Subcutaneous adipose tissue (tissue), 4 donors: ENCODE measurements around the gene SYT8. TPM values are rescaled to one million over a fixed set of nuclear protein-coding genes. Genes with fewer than 3 reads are reported as not detected.

Experiments used
- CTCF ChIP-seq: fragments of 450-650 bp; IDR thresholded peaks from one replicate; pipeline ENCODE4 v1.5.1; 2016; ENCODE audit warnings: low read depth, mild to moderate bottlenecking, control low read depth, antibody characterized with exemption, moderate library complexity
- total RNA-seq, 4 donors: library from RNA; depleted of rRNA; stranded (reverse); fragments of >200 nt; gene quantifications; one replicate each; pipeline ENCODE4 v1.1.0, GENCODE V29; 2016

Gene SYT8
- total RNA-seq, 4 donors from 2014 or later = not detected

- no peak for TF ChIP-seq CTCF
Measured at GRCh38 chr11:1836011-1836945, 1.5 kb downstream of the SYT8 start.

- no peak for TF ChIP-seq CTCF
Measured at GRCh38 chr11:1837171-1838076, 2.6 kb downstream of the SYT8 start.

- no peak for TF ChIP-seq CTCF
Measured at GRCh38 chr11:1838077-1838425, 3.3 kb downstream of the SYT8 start.

- TF ChIP-seq CTCF = no peak
Measured at GRCh38 chr11:1838426-1839144, 3.8 kb downstream of the SYT8 start, which contains the start of gene TNNI2. TSS of gene TNNI2 (plus strand) at chr11:1838981. CDS start at chr11:1839697, 716 bp downstream.

GRCh38 chr11:1839204-1839923 is 4.6 kb downstream of the SYT8 start:
- TF ChIP-seq CTCF = no peak

- TF ChIP-seq CTCF = no peak
Measured at GRCh38 chr11:1839924-1840779, 5.4 kb downstream of the SYT8 start.
